HCT116 (cell line): ENCODE results near the gene HTRA2.

ENCODE experiments used
- ATF3 ChIP-seq: IDR thresholded peaks from 2 replicates; pipeline ENCODE4 v1.6.1; 2012
- CTCF ChIP-seq, 3 experiments: fragments of 200-600 bp in 1 of 3; sonication (generic) in 1 of 3; IDR thresholded peaks in 2 of 3; conservative IDR thresholded peaks in 1 of 3; 2 replicates each; pipeline ENCODE4 v1.5.1; 2012 to 2017; ENCODE audit warnings: low read depth in 2 of 3, low read length in 2 of 3, antibody characterized with exemption in 1 of 3, borderline replicate concordance in 1 of 3, control low read depth in 1 of 3, mild to moderate bottlenecking in 1 of 3, mixed read lengths in 1 of 3, mixed run types in 1 of 3, moderate library complexity in 1 of 3; ENCODE audit not compliant: insufficient read depth in 1 of 3
- ELF1 ChIP-seq: IDR thresholded peaks from 2 replicates; pipeline ENCODE4 v1.6.1; 2012; ENCODE audit warnings: low read depth, borderline replicate concordance
- EZH2 ChIP-seq: fragments of 200-600 bp; sonication (generic); IDR thresholded peaks from 2 replicates; pipeline ENCODE4 v1.6.1; 2017; ENCODE audit warnings: antibody characterized with exemption, mixed run types
- EZH2phosphoT487 ChIP-seq: fragments of 200-600 bp; IDR thresholded peaks from 2 replicates; pipeline ENCODE4 v1.6.1; 2018; ENCODE audit warnings: antibody characterized with exemption, borderline replicate concordance
- MAX ChIP-seq: IDR thresholded peaks from 2 replicates; pipeline ENCODE4 v1.6.1; 2012
- POLR2A ChIP-seq: IDR thresholded peaks from 2 replicates; pipeline ENCODE4 v1.7.0; 2011; ENCODE audit warnings: borderline replicate concordance; ENCODE audit not compliant: insufficient read depth, insufficient read length; ENCODE audit errors: extremely low read depth
- POLR2AphosphoS5 ChIP-seq: IDR thresholded peaks from 2 replicates; pipeline ENCODE4 v1.6.1; 2011; ENCODE audit warnings: mild to moderate bottlenecking, low read depth, low read length, moderate library complexity
- RAD21 ChIP-seq: IDR thresholded peaks from 2 replicates; pipeline ENCODE4 v1.6.1; 2012; ENCODE audit warnings: low read depth, mild to moderate bottlenecking
- REST ChIP-seq: IDR thresholded peaks from 2 replicates; pipeline ENCODE4 v1.6.1; 2012; ENCODE audit warnings: low read depth
- SIN3A ChIP-seq: IDR thresholded peaks from 2 replicates; pipeline ENCODE4 v1.6.1; 2012; ENCODE audit warnings: low read depth
- SP1 ChIP-seq: IDR thresholded peaks from 2 replicates; pipeline ENCODE4 v1.6.1; 2012; ENCODE audit warnings: low read depth
- SRF ChIP-seq: IDR thresholded peaks from 2 replicates; pipeline ENCODE4 v1.6.1; 2012; ENCODE audit warnings: low read depth
- ZBTB33 ChIP-seq: IDR thresholded peaks from 2 replicates; pipeline ENCODE4 v1.6.1; 2011; ENCODE audit warnings: mild to moderate bottlenecking, low read length, moderate library complexity; ENCODE audit not compliant: insufficient replicate concordance; ENCODE audit errors: extremely low read depth

- TF ChIP-seq EZH2phosphoT487 (no peak), MAX (no peak), CTCF (IDR thresholded peaks at IDR 0.05 in 2 of 3, conservative IDR thresholded peaks at IDR 0.05 in 1 of 3; ENCODE audit: borderline replicate concordance in 1 of 3, insufficient read depth in 1 of 3, low read depth in 2 of 3, low read length in 2 of 3) (no peak), EZH2 (no peak), POLR2A (peak; percentile 17), REST (no peak), POLR2AphosphoS5 (peak; percentile 83), SRF (no peak), RAD21 (no peak), ATF3 (no peak), SP1 (no peak), SIN3A (no peak), ZBTB33 (no peak), ELF1 (no peak)
Measured at GRCh38 chr2:74548900-74549826, 19.4 kb downstream of the HTRA2 start.
